ENCODE measurements around the gene KMT2B. TPM values are rescaled to one million over a fixed set of nuclear protein-coding genes. Genes with fewer than 3 reads are reported as not detected.

KMT2B gene
- total and polyA plus RNA-seq, 2 donors from 2014 or later, result 14.8 to 40.8 TPM

DNA sequence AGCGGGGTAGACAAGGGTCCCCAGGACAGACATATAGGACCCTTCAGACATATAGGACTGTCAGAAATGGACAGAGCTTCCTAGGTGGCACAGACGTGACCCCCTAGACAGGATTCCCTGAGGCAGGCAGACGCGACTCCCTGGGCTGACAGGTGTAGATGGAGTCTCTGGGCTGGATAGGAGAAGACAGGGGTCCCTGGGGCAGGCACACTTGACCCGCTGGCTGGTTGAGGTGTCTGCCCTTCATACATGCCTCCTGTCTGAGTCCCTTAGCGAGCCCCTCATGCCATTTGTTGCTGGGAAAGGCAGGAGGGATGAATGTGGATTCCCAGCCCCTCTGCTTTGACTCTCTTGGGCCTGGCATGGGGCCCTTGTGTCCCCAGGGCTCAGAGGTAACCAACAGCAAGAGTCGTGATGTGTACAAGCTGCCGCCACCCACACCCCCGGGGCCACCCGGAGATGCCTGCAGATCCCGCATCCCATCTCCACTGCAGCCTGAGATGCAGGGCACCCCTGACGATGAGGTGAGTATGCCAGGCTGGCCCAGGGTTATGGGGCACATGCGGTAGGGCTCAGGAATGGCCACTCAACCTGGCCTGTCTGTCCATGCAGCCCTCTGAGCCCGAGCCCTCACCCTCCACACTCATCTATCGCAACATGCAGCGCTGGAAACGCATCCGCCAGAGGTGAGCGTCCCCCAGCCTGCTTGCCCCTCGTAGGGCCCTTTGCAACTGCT, 36.0 kb downstream of the KMT2B start:
- Histone ChIP-seq H3K9me3 (ENCODE audit: control insufficient read depth in 2 of 3, insufficient read depth in 1 of 3, low read length in 3 of 3) (no peaks in the 10 kb centered on the region), H3K9ac (ENCODE audit: low read length in 3 of 3) (no peak overlapping the region), H3K27me3 (ENCODE audit: control insufficient read depth, insufficient read depth, low read length) (no peaks in the 10 kb centered on the region), H3K4me1 (ENCODE audit: control insufficient read depth in 2 of 3, insufficient read depth in 2 of 3, low read depth in 1 of 3, low read length in 3 of 3) (peaks cover 0 to 12% (median 4%) of the 10 kb centered on the region in 3 donors), H3K36me3 (ENCODE audit: control insufficient read depth in 2 of 3, insufficient read depth in 3 of 3, low read length in 3 of 3) (peaks cover 0 to 22% (median 10%) of the 10 kb centered on the region in 3 donors), H3K4me3 (ENCODE audit: low read length in 3 of 3) (no peak overlapping the region), H3K27ac (ENCODE audit: low read depth in 2 of 2, low read length in 2 of 2) (no peak overlapping the region)
- intact Hi-C loops (cut with DNase I), result no loop called here
- no peak for FAIRE-seq
- TF ChIP-seq, protein P1, sequence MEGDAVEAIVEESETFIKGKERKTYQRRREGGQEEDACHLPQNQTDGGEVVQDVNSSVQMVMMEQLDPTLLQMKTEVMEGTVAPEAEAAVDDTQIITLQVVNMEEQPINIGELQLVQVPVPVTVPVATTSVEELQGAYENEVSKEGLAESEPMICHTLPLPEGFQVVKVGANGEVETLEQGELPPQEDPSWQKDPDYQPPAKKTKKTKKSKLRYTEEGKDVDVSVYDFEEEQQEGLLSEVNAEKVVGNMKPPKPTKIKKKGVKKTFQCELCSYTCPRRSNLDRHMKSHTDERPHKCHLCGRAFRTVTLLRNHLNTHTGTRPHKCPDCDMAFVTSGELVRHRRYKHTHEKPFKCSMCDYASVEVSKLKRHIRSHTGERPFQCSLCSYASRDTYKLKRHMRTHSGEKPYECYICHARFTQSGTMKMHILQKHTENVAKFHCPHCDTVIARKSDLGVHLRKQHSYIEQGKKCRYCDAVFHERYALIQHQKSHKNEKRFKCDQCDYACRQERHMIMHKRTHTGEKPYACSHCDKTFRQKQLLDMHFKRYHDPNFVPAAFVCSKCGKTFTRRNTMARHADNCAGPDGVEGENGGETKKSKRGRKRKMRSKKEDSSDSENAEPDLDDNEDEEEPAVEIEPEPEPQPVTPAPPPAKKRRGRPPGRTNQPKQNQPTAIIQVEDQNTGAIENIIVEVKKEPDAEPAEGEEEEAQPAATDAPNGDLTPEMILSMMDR (IDR thresholded peaks at IDR 0.05; ENCODE audit: borderline replicate concordance, extremely low read depth, insufficient read depth), result no peak
- peak in 2 of 5 donors; percentile 56 to 77 for DNase-seq

DNA sequence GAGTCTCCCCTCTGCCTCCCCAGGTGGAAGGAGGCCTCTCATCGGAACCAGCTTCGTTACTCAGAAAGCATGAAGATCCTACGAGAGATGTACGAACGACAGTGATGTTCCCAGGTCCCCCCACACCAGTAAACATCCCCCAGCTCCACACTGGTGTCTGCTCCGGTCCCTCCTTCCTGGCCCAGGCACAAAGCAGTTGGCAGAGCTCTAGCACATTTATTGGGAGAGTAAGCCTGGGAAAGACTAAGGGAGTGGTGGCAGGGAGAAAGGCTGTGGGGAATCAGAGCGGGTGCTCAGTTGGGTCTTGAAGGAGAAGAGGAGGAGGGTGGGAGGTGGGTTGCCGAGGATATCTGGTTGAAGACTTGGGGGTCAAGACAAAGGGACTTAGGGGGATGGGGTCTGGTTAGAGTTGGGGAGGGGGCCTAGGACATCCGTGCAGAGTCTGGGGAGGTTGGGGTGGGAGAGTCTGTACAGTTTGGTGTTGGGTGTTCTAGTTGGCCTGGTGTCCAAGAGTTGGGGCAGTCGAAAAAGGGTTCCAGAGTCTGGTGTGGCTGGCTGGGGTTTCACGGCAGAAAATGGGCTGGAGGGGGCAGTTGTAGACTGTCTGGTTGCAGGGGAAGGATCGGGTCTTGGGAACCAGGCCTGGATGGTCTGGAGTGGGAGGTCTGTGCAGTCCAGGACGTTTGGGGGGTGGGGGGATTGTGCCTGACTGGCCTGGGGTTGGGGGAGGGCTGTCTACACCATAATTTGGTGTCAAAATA, 36.7 kb downstream of the KMT2B start:
- H3K27me3 ChIP-seq (ENCODE audit: control insufficient read depth, insufficient read depth, low read length), result no peaks in the 10 kb centered on the region
- TF ChIP-seq, protein P1 (IDR thresholded peaks at IDR 0.05; ENCODE audit: borderline replicate concordance, extremely low read depth, insufficient read depth), result no peak
- DNase-seq (peak in 1 of 5 donors; percentile 48), FAIRE-seq (no peak)
- no peak overlapping the region for H3K4me3 ChIP-seq (ENCODE audit: low read length in 3 of 3)
- peak overlapping the region in 1 of 2 donors; percentile 54 for H3K27ac ChIP-seq (ENCODE audit: low read depth in 2 of 2, low read length in 2 of 2)
- no peak overlapping the region for H3K9ac ChIP-seq (ENCODE audit: low read length in 3 of 3)
- peaks cover 0 to 22% (median 10%) of the 10 kb centered on the region in 3 donors for H3K36me3 ChIP-seq (ENCODE audit: control insufficient read depth in 2 of 3, insufficient read depth in 3 of 3, low read length in 3 of 3)
- H3K9me3 ChIP-seq (ENCODE audit: control insufficient read depth in 2 of 3, insufficient read depth in 1 of 3, low read length in 3 of 3), result no peaks in the 10 kb centered on the region
- intact Hi-C loops (cut with DNase I), result no loop called here
- peaks cover 0 to 8% (median 0%) of the 10 kb centered on the region in 3 donors for H3K4me1 ChIP-seq (ENCODE audit: control insufficient read depth in 2 of 3, insufficient read depth in 2 of 3, low read depth in 1 of 3, low read length in 3 of 3)

DNA sequence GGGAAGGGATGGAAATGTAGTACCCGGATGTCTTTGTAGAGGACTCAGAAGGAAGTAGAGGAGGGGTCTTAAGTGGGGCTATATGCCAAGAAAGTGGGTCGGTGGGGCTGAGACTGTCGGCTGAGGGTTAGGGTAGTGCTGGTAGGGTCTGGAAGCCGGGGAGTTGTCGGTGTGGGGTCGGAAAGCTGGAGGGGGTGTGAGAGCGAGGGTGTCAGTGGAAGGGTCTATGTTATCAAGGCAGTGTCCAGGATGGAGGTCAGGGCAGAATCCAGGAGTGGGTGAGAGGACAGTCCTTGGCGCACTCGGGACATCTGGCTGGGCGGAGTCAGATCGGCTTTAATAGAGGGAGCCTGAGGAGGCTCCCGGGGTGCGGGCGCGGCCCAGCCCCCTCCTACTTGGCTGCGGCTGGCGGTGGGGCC, 37.3 kb downstream of the KMT2B start:
- Histone ChIP-seq H3K4me3 (ENCODE audit: low read length in 3 of 3) (no peak overlapping the region), H3K36me3 (ENCODE audit: control insufficient read depth in 2 of 3, insufficient read depth in 3 of 3, low read length in 3 of 3) (peaks cover 0 to 22% (median 10%) of the 10 kb centered on the region in 3 donors), H3K9me3 (ENCODE audit: control insufficient read depth in 2 of 3, insufficient read depth in 1 of 3, low read length in 3 of 3) (no peaks in the 10 kb centered on the region), H3K27me3 (ENCODE audit: control insufficient read depth, insufficient read depth, low read length) (no peaks in the 10 kb centered on the region), H3K9ac (ENCODE audit: low read length in 3 of 3) (no peak overlapping the region), H3K4me1 (ENCODE audit: control insufficient read depth in 2 of 3, insufficient read depth in 2 of 3, low read depth in 1 of 3, low read length in 3 of 3) (peaks cover 0 to 8% (median 0%) of the 10 kb centered on the region in 3 donors), H3K27ac (ENCODE audit: low read depth in 2 of 2, low read length in 2 of 2) (peak overlapping the region; percentile 22 to 54)
- peak in 1 of 5 donors; percentile 64 for DNase-seq
- FAIRE-seq, result no peak
- intact Hi-C loops (cut with DNase I), result no loop called here
- TF ChIP-seq, protein P1 (IDR thresholded peaks at IDR 0.05; ENCODE audit: borderline replicate concordance, extremely low read depth, insufficient read depth), result no peak
